GM21786 (cell line): ENCODE data around the gene PTRH2.
"Not testable (repeated sequence)": the region's sequence is repeated elsewhere in the genome, so short reads cannot be mapped to it uniquely, and the experiment has no call there.

ENCODE experiments used
- ATAC-seq: cut with Tn5 transposase; IDR thresholded peaks from one replicate; pipeline ENCODE4 v1.9.1; 2021; ENCODE audit not compliant: unreplicated experiment

The PTRH2 gene

GRCh38 chr17:59707149-59707970, at the start of gene PTRH2, which contains the start of gene VMP1:
Gene PTRH2, minus strand, starts transcription at chr17:59707430. Its CDS starts 9,452 bp downstream, at chr17:59697978.
Gene VMP1, plus strand, starts transcription at chr17:59707654. Its CDS starts 23,793 bp downstream, at chr17:59731447.
- peak; percentile 97 for ATAC-seq

- no peak for ATAC-seq
Measured at GRCh38 chr17:59756236-59756818, 49.1 kb upstream of the PTRH2 start.

GRCh38 chr17:59755069-59755468, 47.8 kb upstream of the PTRH2 start:
- not testable (repeated sequence) for ATAC-seq

GRCh38 chr17:59754552-59754951, 47.3 kb upstream of the PTRH2 start:
- ATAC-seq: no peak

GRCh38 chr17:59753522-59754467, 46.6 kb upstream of the PTRH2 start:
- ATAC-seq: no peak

GRCh38 chr17:59752922-59753321, 45.7 kb upstream of the PTRH2 start:
- ATAC-seq: no peak

- ATAC-seq: no peak
Measured at GRCh38 chr17:59752446-59752845, 45.2 kb upstream of the PTRH2 start.

GRCh38 chr17:59751955-59752413, 44.8 kb upstream of the PTRH2 start:
- peak; percentile 46 for ATAC-seq

GRCh38 chr17:59748591-59748990, 41.4 kb upstream of the PTRH2 start:
- ATAC-seq: no peak

GRCh38 chr17:59746849-59747445, 39.7 kb upstream of the PTRH2 start:
- no peak for ATAC-seq

- ATAC-seq: no peak
Measured at GRCh38 chr17:59745040-59745439, 37.8 kb upstream of the PTRH2 start.

GRCh38 chr17:59743842-59744241, 36.6 kb upstream of the PTRH2 start:
- ATAC-seq: no peak

- no peak for ATAC-seq
Measured at GRCh38 chr17:59737324-59737723, 30.1 kb upstream of the PTRH2 start.

GRCh38 chr17:59734226-59734625, 27.0 kb upstream of the PTRH2 start:
- no peak for ATAC-seq

GRCh38 chr17:59733697-59734096, 26.5 kb upstream of the PTRH2 start:
- ATAC-seq: no peak

- ATAC-seq: no peak
Measured at GRCh38 chr17:59730268-59730834, 23.1 kb upstream of the PTRH2 start.

GRCh38 chr17:59727817-59728533, 20.7 kb upstream of the PTRH2 start:
- no peak for ATAC-seq

- ATAC-seq: no peak
Measured at GRCh38 chr17:59725691-59726090, 18.5 kb upstream of the PTRH2 start.

- ATAC-seq: no peak
Measured at GRCh38 chr17:59723607-59724006, 16.4 kb upstream of the PTRH2 start.

- no peak for ATAC-seq
Measured at GRCh38 chr17:59723041-59723440, 15.8 kb upstream of the PTRH2 start.
